MM.1S (cell line): ENCODE results near the gene SNX24.

ENCODE experiments used
- CTCF ChIP-seq: fragments of 300-600 bp; sonication (generic); IDR thresholded peaks from 2 replicates; pipeline ENCODE4 v1.5.1; 2016; ENCODE audit warnings: antibody characterized with exemption, low read length, mixed read lengths
- EZH2 ChIP-seq: fragments of 300-600 bp; sonication (generic); optimal IDR thresholded peaks from 2 replicates; pipeline ENCODE3; 2017; ENCODE audit warnings: low read depth, mild to moderate bottlenecking, antibody characterized with exemption, low read length, mixed read lengths
- EZH2phosphoT487 ChIP-seq: fragments of 300-600 bp; sonication (generic); IDR thresholded peaks from 2 replicates; pipeline ENCODE4 v1.6.1; 2018; ENCODE audit warnings: antibody characterized with exemption, low read length

DNA sequence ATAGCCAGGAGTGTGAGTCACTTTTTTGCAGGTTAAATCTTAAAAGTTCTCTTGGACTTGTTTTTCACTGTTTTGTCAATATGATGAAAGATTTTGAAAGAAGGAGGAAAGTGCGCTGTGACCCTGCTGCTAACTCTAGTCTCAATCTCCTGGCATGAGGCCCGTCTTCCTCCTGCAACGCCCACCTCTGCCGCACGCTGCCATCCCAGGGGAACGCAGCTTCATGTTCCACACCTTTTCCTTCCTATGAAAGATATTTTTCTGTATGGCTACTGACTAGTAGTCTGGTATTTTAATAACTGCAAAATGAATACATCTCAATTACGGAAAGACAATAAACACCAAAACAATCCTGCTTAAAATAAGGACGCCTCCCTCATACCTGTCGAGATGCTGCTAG, 182.8 kb downstream of the SNX24 start:
- no peak for TF ChIP-seq CTCF
- TF ChIP-seq EZH2, result no peak
- no peak for TF ChIP-seq EZH2phosphoT487
